Thoracic aorta (tissue), 2 donors: ENCODE measurements around the gene PDHA1. TPM values are rescaled to one million over a fixed set of nuclear protein-coding genes. Genes with fewer than 3 reads are reported as not detected.

Experiments used
- ATAC-seq: fragments of 150-250 bp; one replicate; pipeline ENCODE4 v1.8.0; 2017; ENCODE audit warnings: low read depth; ENCODE audit not compliant: insufficient number of reproducible peaks, low FRiP score
- DNase-seq: peaks from one replicate; pipeline ENCODE4 v3.0.0-alpha.2; 2020; ENCODE audit warnings: low spot score
- H3K27ac ChIP-seq, 2 donors: fragments of 200-600 bp; sonication (generic); 1 replicate in 1 of 2; 2 replicates in 1 of 2; pipeline ENCODE4 v1.5.1; 2016; ENCODE audit warnings: mild to moderate bottlenecking in 2 of 2, moderate library complexity in 2 of 2
- H3K27me3 ChIP-seq: fragments of 200-600 bp; sonication (generic); replicated peaks from 2 replicates; pipeline ENCODE4 v1.6.0; 2016; ENCODE audit warnings: mild to moderate bottlenecking; ENCODE audit not compliant: insufficient read depth
- H3K36me3 ChIP-seq: fragments of 200-600 bp; sonication (generic); one replicate; pipeline ENCODE4 v1.5.1; 2016
- H3K4me1 ChIP-seq, 2 donors: fragments of 200-600 bp; sonication (generic); 1 replicate in 1 of 2; 2 replicates in 1 of 2; pipeline versions ENCODE4 v1.5.1 to v1.6.0; 2016; ENCODE audit warnings: low read depth in 2 of 2, mild to moderate bottlenecking in 1 of 2; ENCODE audit not compliant: control insufficient read depth in 1 of 2
- H3K4me3 ChIP-seq: fragments of 200-600 bp; sonication (generic); 2 replicates; pipeline ENCODE4 v1.5.1; 2016; ENCODE audit warnings: mild to moderate bottlenecking
- H3K9me3 ChIP-seq: fragments of 200-600 bp; sonication (generic); 2 replicates; pipeline ENCODE4 v1.5.1; 2016
- total RNA-seq, 2 donors: library from RNA; depleted of rRNA; stranded (reverse); fragments of >200 nt; gene quantifications; one replicate each; pipeline versions ENCODE4 v1.1.0 to v1.2.3, GENCODE V29; 2016
- TF ChIP-seq, protein P1 (sequence below): fragments of 200-600 bp; sonication (generic); IDR thresholded peaks from one replicate; pipeline ENCODE4 v1.5.1; 2019; ENCODE audit warnings: antibody characterized with exemption

PDHA1 gene
- total RNA-seq, 2 donors from 2014 or later = 47.8 to 102 TPM

DNA sequence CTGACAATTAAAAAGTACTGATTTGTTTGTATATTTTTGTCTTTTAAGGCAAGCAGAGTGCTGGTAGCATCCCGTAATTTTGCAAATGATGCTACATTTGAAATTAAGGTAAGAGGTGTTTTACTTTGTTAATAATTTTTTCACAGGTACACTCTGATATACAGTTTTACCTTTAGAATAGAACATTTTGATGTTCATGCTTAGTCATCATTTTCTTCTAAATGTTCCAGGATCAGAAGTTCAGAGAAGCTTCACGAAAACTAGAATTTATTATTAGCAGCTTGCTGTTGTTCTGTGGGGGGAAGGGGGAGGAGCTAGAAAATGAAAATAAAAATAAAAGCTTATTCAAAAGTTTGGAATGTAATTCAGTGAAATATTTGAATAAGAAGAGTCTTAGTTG lies 5.5 kb downstream of the PDHA1 start:
- H3K4me1 ChIP-seq = peaks cover 0 to 7% of the 10 kb centered on the region in 2 donors
- DNase-seq = no peak
- no peak overlapping the region for H3K4me3 ChIP-seq
- H3K27ac ChIP-seq = no peak overlapping the region
- H3K27me3 ChIP-seq = no peaks in the 10 kb centered on the region
- peaks cover 8% of the 10 kb centered on the region for H3K36me3 ChIP-seq
- no peak for ATAC-seq
- H3K9me3 ChIP-seq = no peaks in the 10 kb centered on the region
- TF ChIP-seq, protein P1, sequence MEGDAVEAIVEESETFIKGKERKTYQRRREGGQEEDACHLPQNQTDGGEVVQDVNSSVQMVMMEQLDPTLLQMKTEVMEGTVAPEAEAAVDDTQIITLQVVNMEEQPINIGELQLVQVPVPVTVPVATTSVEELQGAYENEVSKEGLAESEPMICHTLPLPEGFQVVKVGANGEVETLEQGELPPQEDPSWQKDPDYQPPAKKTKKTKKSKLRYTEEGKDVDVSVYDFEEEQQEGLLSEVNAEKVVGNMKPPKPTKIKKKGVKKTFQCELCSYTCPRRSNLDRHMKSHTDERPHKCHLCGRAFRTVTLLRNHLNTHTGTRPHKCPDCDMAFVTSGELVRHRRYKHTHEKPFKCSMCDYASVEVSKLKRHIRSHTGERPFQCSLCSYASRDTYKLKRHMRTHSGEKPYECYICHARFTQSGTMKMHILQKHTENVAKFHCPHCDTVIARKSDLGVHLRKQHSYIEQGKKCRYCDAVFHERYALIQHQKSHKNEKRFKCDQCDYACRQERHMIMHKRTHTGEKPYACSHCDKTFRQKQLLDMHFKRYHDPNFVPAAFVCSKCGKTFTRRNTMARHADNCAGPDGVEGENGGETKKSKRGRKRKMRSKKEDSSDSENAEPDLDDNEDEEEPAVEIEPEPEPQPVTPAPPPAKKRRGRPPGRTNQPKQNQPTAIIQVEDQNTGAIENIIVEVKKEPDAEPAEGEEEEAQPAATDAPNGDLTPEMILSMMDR = no peak

DNA sequence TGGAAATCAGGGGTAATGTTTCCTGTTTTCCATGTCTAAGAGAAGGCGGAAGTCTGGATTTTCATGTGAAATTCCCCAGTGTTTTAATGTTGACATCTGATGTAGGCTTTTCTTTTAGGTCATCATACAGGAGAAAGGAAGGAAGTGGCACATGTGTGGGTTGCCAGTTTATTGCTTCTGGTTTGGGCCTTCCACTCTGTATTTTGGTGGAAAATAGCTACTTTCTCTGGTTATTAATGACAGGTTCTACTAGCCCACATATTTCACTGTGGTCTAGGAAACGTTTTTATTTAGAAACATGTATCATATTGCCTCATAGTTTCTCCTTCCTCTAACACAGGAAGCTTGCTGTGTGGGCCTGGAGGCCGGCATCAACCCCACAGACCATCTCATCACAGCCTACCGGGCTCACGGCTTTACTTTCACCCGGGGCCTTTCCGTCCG lies 7.2 kb downstream of the PDHA1 start:
- Histone ChIP-seq H3K4me3 (no peak overlapping the region), H3K27me3 (no peaks in the 10 kb centered on the region), H3K27ac (no peak overlapping the region), H3K4me1 (peaks cover 0 to 7% of the 10 kb centered on the region in 2 donors), H3K9me3 (no peaks in the 10 kb centered on the region), H3K36me3 (peaks cover 14% of the 10 kb centered on the region)
- ATAC-seq (no peak), DNase-seq (no peak)
- TF ChIP-seq, protein P1 = no peak

DNA sequence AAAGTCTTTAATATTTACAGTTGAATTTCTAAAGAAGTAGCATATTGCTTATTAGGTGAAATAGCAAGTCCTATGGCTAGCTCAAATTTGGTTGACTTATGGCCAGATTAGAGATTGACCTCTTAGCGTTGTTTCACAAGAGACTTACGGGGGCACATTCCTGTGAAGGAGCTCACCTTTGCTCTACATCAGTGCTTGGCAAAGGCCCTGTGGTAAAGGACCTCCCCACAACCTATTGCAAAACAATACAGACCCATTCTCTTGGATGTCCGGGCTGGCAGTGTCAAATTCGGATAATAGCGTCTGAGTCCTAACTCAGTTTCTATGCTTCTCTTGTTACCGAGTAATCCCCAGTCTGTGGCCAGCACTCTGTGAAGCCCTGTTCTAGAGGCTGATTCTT lies 10.9 kb downstream of the PDHA1 start:
- DNase-seq (no peak), ATAC-seq (no peak)
- TF ChIP-seq, protein P1 = no peak
- Histone ChIP-seq H3K27ac (no peak overlapping the region), H3K36me3 (peaks cover 18% of the 10 kb centered on the region), H3K9me3 (no peaks in the 10 kb centered on the region), H3K4me3 (no peak overlapping the region), H3K27me3 (no peaks in the 10 kb centered on the region), H3K4me1 (no peaks in the 10 kb centered on the region)

DNA sequence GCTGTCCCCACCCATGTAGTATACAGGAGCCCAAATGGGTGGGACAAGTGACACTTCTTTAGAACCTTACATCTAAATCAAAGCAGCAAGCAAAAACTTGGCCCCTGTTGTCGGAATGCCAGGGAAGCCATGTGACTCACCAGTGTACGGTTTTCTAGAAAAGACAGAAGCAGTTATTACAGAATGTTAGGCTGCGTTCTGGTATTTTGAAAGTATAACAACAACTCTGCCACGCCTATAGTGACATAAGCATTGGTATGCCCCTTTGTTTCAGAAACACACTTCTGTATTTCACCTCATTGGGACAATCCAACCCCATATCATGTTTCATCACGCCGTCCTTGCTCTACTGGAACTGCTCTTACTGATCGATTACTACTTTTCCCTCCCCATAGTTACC lies 14.8 kb downstream of the PDHA1 start:
- DNase-seq (no peak), ATAC-seq (no peak)
- no peaks in the 10 kb centered on the region for H3K4me1 ChIP-seq
- H3K4me3 ChIP-seq = no peak overlapping the region
- TF ChIP-seq, protein P1 = no peak
- H3K27ac ChIP-seq = no peak overlapping the region
- peaks cover 13% of the 10 kb centered on the region for H3K36me3 ChIP-seq
- H3K9me3 ChIP-seq = no peaks in the 10 kb centered on the region
- no peaks in the 10 kb centered on the region for H3K27me3 ChIP-seq

DNA sequence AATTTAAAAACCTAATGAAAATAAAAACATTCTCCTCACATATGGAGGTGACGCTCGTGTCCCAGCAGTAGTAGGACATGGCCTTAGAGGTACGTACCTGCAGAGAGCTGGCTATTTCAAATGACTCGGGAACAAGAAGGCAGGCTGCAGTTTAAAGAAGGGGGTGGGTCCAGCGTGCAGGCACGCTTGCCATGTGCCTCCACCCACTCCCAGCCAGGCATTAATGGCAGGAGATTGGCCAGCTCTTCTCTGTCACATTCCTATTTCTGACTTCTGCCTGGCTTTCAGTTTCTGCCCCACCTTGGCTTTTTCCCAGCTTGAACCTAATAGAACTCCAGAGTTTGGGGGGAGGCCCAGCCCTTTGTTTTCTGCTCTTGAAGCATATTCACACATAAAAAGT lies 17.2 kb downstream of the PDHA1 start:
- no peak for ATAC-seq
- TF ChIP-seq, protein P1 = no peak
- H3K4me1 ChIP-seq = no peaks in the 10 kb centered on the region
- H3K27ac ChIP-seq = no peak overlapping the region
- DNase-seq = no peak
- no peaks in the 10 kb centered on the region for H3K9me3 ChIP-seq
- H3K27me3 ChIP-seq = no peaks in the 10 kb centered on the region
- H3K36me3 ChIP-seq = peaks cover 8% of the 10 kb centered on the region
- H3K4me3 ChIP-seq = no peak overlapping the region
